Neuronal stem cell (in vitro differentiated cells): ENCODE measurements around the gene POLR1C.
A peak's percentile ranks its signal among the peaks of the same experiment; 100 is the strongest.
"Not testable (repeated sequence)": the region's sequence is repeated elsewhere in the genome, so short reads cannot be mapped to it uniquely, and the experiment has no call there.

ENCODE experiments used
- DNase-seq: peaks from one replicate; pipeline ENCODE4 v3.0.0-alpha.2; 2013; ENCODE audit warnings: low spot score
- H2AFZ ChIP-seq: one replicate; pipeline ENCODE4 v1.6.1; 2013; ENCODE audit warnings: mild to moderate bottlenecking, low read length, inconsistent platforms
- H2AK5ac ChIP-seq: 2 replicates; pipeline ENCODE4 v1.6.1; 2013; ENCODE audit warnings: low read depth, mild to moderate bottlenecking, inconsistent platforms, low read length, moderate library complexity, mixed read lengths
- H2BK120ac ChIP-seq: 2 replicates; pipeline ENCODE4 v1.6.1; 2013; ENCODE audit warnings: low read depth, mild to moderate bottlenecking, inconsistent platforms, low read length, moderate library complexity, mixed read lengths
- H2BK12ac ChIP-seq: one replicate; pipeline ENCODE4 v1.6.1; 2013; ENCODE audit warnings: low read length, inconsistent platforms
- H2BK15ac ChIP-seq: 2 replicates; pipeline ENCODE4 v1.6.1; 2013; ENCODE audit warnings: mild to moderate bottlenecking, low read length, inconsistent platforms, mixed read lengths
- H2BK5ac ChIP-seq: one replicate; pipeline ENCODE4 v1.6.1; 2013; ENCODE audit warnings: inconsistent platforms, mild to moderate bottlenecking, low read length, moderate library complexity
- H3K14ac ChIP-seq: one replicate; pipeline ENCODE4 v1.6.1; 2013; ENCODE audit warnings: low read length, inconsistent platforms
- H3K18ac ChIP-seq: 2 replicates; pipeline ENCODE4 v1.6.1; 2013; ENCODE audit warnings: low read length, inconsistent platforms
- H3K23ac ChIP-seq: 2 replicates; pipeline ENCODE4 v1.6.1; 2013; ENCODE audit warnings: low read depth, mild to moderate bottlenecking, mixed read lengths, low read length, inconsistent platforms; ENCODE audit not compliant: poor library complexity
- H3K27ac ChIP-seq: replicated peaks from 3 replicates; pipeline ENCODE4 v1.5.1; 2013; ENCODE audit warnings: low read length, inconsistent platforms
- H3K27me3 ChIP-seq, 3 experiments: 2 replicates each; pipeline ENCODE4 v1.6.1; 2013; ENCODE audit warnings: low read length in 3 of 3, mild to moderate bottlenecking in 2 of 3, inconsistent platforms in 1 of 3, low read depth in 1 of 3, mixed read lengths in 1 of 3, moderate library complexity in 1 of 3; ENCODE audit not compliant: control insufficient read depth in 3 of 3, insufficient read depth in 3 of 3
- H3K36me3 ChIP-seq, 2 donors: replicated peaks in 1 of 2; 2 replicates each; pipeline ENCODE4 v1.6.1; 2013; ENCODE audit warnings: low read length in 2 of 2; ENCODE audit not compliant: control insufficient read depth in 2 of 2, insufficient read depth in 2 of 2
- H3K4ac ChIP-seq: 2 replicates; pipeline ENCODE4 v1.6.1; 2013; ENCODE audit warnings: inconsistent platforms, mild to moderate bottlenecking, low read length, moderate library complexity
- H3K4me1 ChIP-seq, 2 donors: 1 replicate in 1 of 2; 2 replicates in 1 of 2; pipeline ENCODE4 v1.6.1; 2013; ENCODE audit warnings: low read length in 2 of 2, low read depth in 1 of 2; ENCODE audit not compliant: control insufficient read depth in 2 of 2, insufficient read depth in 1 of 2
- H3K4me2 ChIP-seq: one replicate; pipeline ENCODE4 v1.6.1; 2013; ENCODE audit warnings: mild to moderate bottlenecking, low read length, inconsistent platforms; ENCODE audit not compliant: insufficient read depth, poor library complexity, severe bottlenecking
- H3K4me3 ChIP-seq, 2 donors: 2 replicates each; pipeline ENCODE4 v1.5.1; 2013; ENCODE audit warnings: low read length in 2 of 2, mild to moderate bottlenecking in 2 of 2, inconsistent platforms in 1 of 2, moderate library complexity in 1 of 2
- H3K79me1 ChIP-seq: one replicate; pipeline ENCODE4 v1.6.1; 2013; ENCODE audit warnings: low read depth, mild to moderate bottlenecking, inconsistent platforms, low read length, moderate library complexity
- H3K9ac ChIP-seq: one replicate; pipeline ENCODE4 v1.6.1; 2013; ENCODE audit warnings: mild to moderate bottlenecking, low read depth, low read length, inconsistent platforms; ENCODE audit not compliant: poor library complexity
- H3K9me3 ChIP-seq, 2 donors: replicated peaks in 1 of 2; 2 replicates each; pipeline versions ENCODE3 to v1.6.1; 2013; ENCODE audit warnings: low read length in 2 of 2, mild to moderate bottlenecking in 2 of 2, inconsistent platforms in 1 of 2, low read depth in 1 of 2, mixed read lengths in 1 of 2, moderate library complexity in 1 of 2; ENCODE audit not compliant: control insufficient read depth in 2 of 2, insufficient read depth in 1 of 2
- H4K8ac ChIP-seq: one replicate; pipeline ENCODE4 v1.6.1; 2013; ENCODE audit warnings: low read depth, mild to moderate bottlenecking, inconsistent platforms, low read length, moderate library complexity
- H4K91ac ChIP-seq: one replicate; pipeline ENCODE4 v1.6.1; 2013; ENCODE audit warnings: low read length, low read depth, mild to moderate bottlenecking, inconsistent platforms; ENCODE audit not compliant: poor library complexity
- WGBS, 2 donors: extraction: QIAGEN DNeasy Blood & Tissue Kit; methylation state at CpG; one replicate each; pipeline ENCODE4 v1.1.7; 2013; ENCODE audit warnings: missing lambda C conversion rate in 2 of 2, mixed read lengths in 1 of 2; ENCODE audit not compliant: insufficient read length in 2 of 2, insufficient replicate concordance in 1 of 2; ENCODE audit errors: extremely low coverage in 2 of 2; 5-methylcytosine and 5-hydroxymethylcytosine counted together

Gene POLR1C

GRCh38 chr6:43523284-43523683, 6.4 kb downstream of the POLR1C start:
- Histone ChIP-seq H3K4me1 (peaks cover 0 to under 1% of the 10 kb centered on the region in 2 donors), H2BK120ac (no peak overlapping the region), H3K18ac (no peak overlapping the region), H2BK5ac (no peak overlapping the region), H4K8ac (no peak overlapping the region), H3K9me3 (no peaks in the 10 kb centered on the region), H2BK12ac (no peak overlapping the region), H2AFZ (no peak overlapping the region), H2BK15ac (no peak overlapping the region), H3K4ac (no peak overlapping the region), H2AK5ac (no peak overlapping the region), H3K27me3 (no peaks in the 10 kb centered on the region), H3K36me3 (peaks cover 65 to 95% of the 10 kb centered on the region in 2 donors), H4K91ac (no peak overlapping the region), H3K9ac (no peak overlapping the region), H3K14ac (no peak overlapping the region), H3K27ac (no peak overlapping the region), H3K4me3 (no peak overlapping the region), H3K23ac (no peak overlapping the region), H3K79me1 (peaks cover under 1% of the 10 kb centered on the region), H3K4me2 (no peak overlapping the region)
- no CpG with 5 or more reads among the region's 3 CpGs for WGBS, 2 donors
- no peak for DNase-seq

GRCh38 chr6:43524483-43524961, 7.6 kb downstream of the POLR1C start:
- no CpG with 5 or more reads among the region's 10 CpGs for WGBS, 2 donors

GRCh38 chr6:43532201-43532600, 15.3 kb downstream of the POLR1C start:
- H3K4ac ChIP-seq, result no peak overlapping the region
- no peak overlapping the region for H3K14ac ChIP-seq
- no peak for DNase-seq
- H2BK15ac ChIP-seq, result no peak overlapping the region
- no peak overlapping the region for H3K4me2 ChIP-seq
- H2AK5ac ChIP-seq, result no peak overlapping the region
- H3K23ac ChIP-seq, result no peak overlapping the region
- no peaks in the 10 kb centered on the region for H3K79me1 ChIP-seq
- H4K91ac ChIP-seq, result no peak overlapping the region
- no peak overlapping the region for H3K18ac ChIP-seq
- no peaks in the 10 kb centered on the region for H3K9me3 ChIP-seq
- H3K4me3 ChIP-seq, result no peak overlapping the region
- no CpG with 5 or more reads among the region's 1 CpG for WGBS, 2 donors
- H2BK12ac ChIP-seq, result no peak overlapping the region
- no peak overlapping the region for H2AFZ ChIP-seq
- no peak overlapping the region for H2BK5ac ChIP-seq
- H2BK120ac ChIP-seq, result no peak overlapping the region
- H3K27me3 ChIP-seq, result no peaks in the 10 kb centered on the region
- H4K8ac ChIP-seq, result no peak overlapping the region
- H3K9ac ChIP-seq, result no peak overlapping the region
- no peak overlapping the region for H3K27ac ChIP-seq
- peaks cover 41 to 91% of the 10 kb centered on the region in 2 donors for H3K36me3 ChIP-seq
- H3K4me1 ChIP-seq, result no peaks in the 10 kb centered on the region

More at GRCh38 chr6:43524483-43524961, 7.6 kb downstream of the POLR1C start:
- H3K9ac ChIP-seq, result no peak overlapping the region
- H2BK120ac ChIP-seq, result no peak overlapping the region
- no peak overlapping the region for H3K4me2 ChIP-seq
- H3K9me3 ChIP-seq, result no peaks in the 10 kb centered on the region
- H2AFZ ChIP-seq, result no peak overlapping the region
- no peak overlapping the region for H3K27ac ChIP-seq
- H3K23ac ChIP-seq, result no peak overlapping the region
- H3K36me3 ChIP-seq, result peaks cover 69 to 97% of the 10 kb centered on the region in 2 donors
- DNase-seq, result no peak
- H2AK5ac ChIP-seq, result no peak overlapping the region
- H3K4ac ChIP-seq, result no peak overlapping the region
- no peaks in the 10 kb centered on the region for H3K4me1 ChIP-seq
- H3K79me1 ChIP-seq, result no peaks in the 10 kb centered on the region
- H2BK12ac ChIP-seq, result no peak overlapping the region
- H2BK5ac ChIP-seq, result no peak overlapping the region
- H3K14ac ChIP-seq, result no peak overlapping the region
- H4K8ac ChIP-seq, result no peak overlapping the region
- H4K91ac ChIP-seq, result no peak overlapping the region
- no peaks in the 10 kb centered on the region for H3K27me3 ChIP-seq
- peak overlapping the region in 1 of 2 donors; percentile 34 for H3K4me3 ChIP-seq
- H3K18ac ChIP-seq, result no peak overlapping the region
- H2BK15ac ChIP-seq, result no peak overlapping the region

GRCh38 chr6:43538986-43539385, 22.1 kb downstream of the POLR1C start:
- not testable (repeated sequence) for H3K4me1 ChIP-seq, H2BK5ac ChIP-seq, H2AFZ ChIP-seq, H3K79me1 ChIP-seq, H4K8ac ChIP-seq, DNase-seq, H2AK5ac ChIP-seq, H2BK12ac ChIP-seq, H4K91ac ChIP-seq, H3K4ac ChIP-seq, H3K14ac ChIP-seq, H3K27ac ChIP-seq, H3K9me3 ChIP-seq, H3K27me3 ChIP-seq, H2BK120ac ChIP-seq, H2BK15ac ChIP-seq, H3K18ac ChIP-seq, H3K4me2 ChIP-seq, H3K23ac ChIP-seq, H3K4me3 ChIP-seq, H3K9ac ChIP-seq
- H3K36me3 ChIP-seq, result peaks cover 14 to 88% of the 10 kb centered on the region in 2 donors
- no CpG with 5 or more reads among the region's 17 CpGs for WGBS, 2 donors
